ENCODE data around the gene RESP18.

Gene RESP18

DNA sequence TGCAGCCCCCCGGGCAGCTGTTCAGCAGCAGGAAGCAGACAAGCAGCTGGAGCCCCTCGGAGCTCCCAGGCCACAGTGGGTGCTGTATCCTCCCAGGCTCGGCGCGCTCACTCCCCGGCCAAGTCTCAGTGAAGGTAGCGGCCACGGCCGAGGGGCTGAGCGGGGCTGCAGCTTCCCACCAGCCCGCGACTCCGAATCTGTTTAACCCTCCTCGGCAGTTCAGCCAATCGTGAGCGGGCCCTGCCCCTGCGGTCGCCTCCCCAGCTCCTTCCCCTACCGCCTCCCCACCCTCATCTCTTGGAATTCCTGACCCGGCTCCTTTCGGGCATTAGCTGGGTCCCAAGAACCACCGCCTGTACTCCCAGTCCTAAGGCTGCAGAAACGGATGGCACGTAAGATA is at the start of gene RESP18:
Gene RESP18, minus strand, starts transcription at position 203 of the 400 bp plus-strand sequence.
- no peak for DNase-seq

DNA sequence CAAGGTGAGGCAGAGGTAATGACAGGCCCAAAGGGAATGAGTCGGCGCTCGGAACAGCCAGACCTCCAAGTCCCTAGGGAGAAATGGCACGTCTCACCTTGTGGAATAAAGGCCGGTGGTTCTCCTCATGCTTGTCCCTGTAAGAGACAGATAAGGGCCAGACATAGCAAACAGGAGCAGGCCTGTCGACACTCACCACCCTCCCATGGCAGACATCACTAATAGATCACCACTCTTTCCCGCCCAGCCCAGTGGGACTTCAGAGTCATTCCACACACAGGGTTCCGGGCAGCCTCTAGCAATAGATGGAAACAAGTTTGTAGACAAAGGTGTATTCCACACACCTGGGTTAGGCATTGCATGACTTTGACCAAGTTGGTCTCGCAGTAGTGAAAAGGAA is 48.9 kb upstream of the RESP18 start:
- DNase-seq: no peak

DNA sequence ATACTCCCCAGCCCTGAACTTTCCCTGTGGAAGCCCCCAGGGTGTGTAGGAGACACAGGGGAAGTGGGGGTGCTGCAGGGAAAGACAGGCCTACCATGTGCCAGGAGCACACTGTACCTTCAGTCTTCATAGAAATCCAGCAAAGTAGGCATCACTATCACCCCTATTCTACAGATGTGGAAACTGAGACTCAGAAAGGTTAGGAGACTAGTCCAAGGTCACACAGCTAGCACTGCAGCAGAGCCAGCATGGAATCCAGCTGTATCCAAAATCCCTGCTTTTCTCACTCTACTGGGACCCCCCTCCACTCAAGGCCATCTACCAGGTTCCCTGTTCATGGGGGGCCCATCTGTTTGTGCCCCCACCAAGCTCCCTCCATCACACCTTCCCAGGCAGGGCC is 48.4 kb upstream of the RESP18 start:
- no peak for DNase-seq

DNA sequence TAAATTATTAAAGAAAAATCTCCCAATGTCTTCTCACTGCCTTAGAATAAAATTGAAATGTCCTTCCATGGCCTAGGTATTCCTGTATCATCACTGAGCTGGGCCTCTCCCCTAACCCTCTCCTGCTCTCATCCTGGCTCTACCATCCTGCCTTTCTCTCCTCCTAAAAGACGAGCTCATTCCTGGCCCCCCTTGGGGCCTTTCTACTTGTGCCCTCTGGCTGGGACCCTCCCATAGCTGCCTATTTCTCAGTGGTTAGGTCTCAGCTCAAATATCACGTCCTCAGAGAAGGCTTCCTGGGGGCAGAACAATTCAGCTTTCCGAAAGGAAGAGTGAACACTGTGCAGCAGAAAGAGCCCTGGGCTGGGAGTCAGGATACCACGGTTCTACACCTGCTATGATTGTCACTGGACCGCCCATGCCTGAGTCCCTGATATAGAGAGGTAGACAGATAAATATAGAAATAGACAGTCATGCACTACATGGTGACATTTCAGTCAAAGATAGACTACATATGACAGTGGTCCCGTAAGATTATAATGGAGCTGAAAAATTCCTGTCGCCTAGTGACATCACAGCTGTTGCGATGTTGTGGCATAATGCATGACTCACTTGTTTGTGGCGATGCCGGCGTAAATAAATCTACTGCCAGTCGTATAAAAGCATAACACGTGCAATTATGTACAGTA is 45.8 kb upstream of the RESP18 start:
- DNase-seq: no peak

DNA sequence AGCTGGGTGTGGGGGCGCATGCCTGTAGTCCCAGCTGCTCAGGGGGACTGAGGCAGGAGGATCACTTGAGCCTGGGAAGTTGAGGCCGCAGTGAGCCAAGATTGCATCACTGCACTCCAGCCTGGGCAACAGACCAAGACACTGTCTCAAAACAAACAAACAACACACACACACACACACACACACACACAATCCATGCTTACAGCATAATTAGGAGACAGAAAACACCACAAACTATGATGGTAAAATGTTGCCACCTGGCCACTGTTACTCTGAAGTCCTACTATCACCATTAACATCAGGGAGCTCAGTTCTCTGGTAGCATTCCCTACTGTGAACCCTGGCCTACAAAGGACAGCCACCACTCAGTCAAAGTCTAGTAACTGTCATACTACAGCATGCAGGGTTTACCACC is 36.9 kb upstream of the RESP18 start:
- DNase-seq: peak; percentile 28

DNA sequence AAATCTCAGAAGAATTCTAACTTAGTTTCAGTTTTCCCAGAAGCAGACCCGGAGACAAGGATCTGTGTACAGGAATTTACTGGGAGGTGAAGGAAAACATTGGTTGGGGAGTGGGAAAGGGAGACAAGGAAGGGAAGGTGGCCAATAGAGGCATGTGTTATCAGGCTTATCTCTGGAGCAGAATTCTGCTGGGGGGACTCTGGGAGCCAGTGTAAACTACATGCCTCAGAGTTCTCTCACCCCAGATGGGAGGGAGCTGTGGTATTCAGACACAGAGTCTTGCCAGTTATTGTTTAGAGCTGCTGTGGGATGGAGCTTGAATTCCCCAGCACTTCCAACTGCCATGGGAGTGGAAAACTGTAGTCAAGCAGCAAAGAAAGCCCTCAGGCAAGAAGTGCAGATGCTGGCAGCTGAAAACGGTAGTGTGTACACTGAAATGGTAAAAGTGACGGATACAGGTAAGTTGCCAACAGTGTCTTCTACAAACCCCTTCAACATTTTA is 36.2 kb upstream of the RESP18 start:
- DNase-seq: no peak

DNA sequence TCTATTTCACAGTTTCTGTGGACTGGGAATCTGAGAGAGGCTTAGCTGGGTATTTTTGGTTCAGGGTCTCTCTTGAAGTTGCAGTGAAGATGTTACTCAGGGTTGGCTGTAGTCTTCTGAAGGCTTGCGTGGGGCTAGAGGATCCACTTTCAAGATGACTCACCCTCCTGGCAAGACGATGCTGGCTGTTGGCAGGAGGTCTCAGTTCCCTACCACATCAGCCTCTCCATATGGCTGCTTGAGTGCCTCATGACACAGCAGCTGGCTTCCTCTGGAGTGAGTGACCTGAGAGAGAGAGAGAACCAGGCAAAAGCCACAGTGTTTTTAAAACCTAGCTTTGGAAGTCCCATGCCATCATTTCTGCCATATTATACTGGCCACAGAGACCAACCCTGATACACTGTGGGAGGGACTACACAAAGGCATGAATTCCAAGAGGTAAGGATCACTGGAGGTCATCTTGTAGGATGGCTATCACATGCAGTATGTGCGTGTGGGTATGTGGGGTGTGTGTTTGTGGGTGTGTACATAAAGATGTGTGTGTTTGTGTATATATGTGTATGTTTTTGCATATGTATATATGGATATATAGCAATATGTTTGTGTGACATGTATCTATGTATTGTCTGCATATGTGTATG is 30.1 kb upstream of the RESP18 start:
- DNase-seq: no peak

DNA sequence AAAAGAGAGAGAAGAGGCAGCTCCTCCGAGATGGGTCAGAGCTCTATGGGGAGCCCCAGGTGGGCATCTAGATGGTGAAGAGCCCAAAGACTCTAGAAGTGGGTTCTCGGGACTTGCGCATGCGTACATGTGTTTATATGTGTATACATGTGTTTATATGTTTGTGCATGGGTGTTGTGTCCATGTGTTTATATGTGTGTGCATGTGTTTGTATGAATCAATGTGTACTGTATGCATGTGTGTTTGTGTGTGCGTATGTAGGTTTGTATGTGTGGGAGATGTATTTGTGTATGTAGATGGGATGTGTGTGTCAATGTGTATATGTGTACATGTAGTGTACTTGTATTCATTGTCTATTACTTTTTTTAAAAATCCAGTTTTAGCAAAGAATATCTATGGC is 29.5 kb upstream of the RESP18 start:
- no peak for DNase-seq

DNA sequence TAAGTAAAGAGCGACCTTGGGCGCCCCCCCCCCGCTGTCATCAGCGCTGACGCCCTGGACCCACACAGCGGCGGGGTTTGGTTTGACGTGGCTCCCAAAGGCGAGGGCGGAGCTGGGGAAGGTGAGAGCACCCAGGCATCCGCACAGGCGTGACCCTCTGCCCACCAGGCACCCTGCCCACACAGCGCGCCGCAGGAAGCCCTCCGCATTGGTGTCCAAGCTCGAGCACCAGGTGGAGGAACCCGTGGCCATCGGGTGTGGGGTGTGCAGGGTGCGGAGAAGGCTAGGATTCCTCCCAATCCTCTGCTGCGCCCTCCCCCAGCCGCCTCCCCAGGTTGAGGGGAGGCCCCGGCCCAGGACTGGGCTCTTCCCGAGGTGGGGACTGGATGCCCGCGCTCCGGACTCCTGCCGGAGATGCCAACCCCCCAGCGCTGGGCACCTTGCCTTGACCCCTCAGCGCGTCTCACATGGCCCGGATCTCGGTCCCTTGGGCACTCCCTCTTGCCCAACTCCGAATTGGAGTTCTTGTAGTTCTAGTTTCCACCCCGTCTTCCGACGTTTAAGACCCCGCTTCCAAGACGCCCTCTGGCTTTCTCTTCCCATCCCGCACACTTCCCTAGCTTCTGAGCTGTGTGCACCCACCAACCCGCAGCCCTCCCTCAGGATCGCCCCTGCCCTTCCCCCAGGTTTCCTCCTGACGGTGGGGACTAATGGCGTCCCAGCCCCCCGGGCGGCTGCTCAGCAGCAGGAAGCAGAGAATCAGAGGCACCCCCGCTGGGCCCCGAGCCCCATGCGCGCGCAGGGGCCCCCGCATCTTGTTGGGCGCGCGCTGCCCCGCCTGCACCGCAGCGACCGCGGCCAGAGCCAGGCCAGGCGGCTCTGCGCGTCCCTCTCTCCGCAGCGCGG is 25.9 kb upstream of the RESP18 start:
- DNase-seq: no peak

DNA sequence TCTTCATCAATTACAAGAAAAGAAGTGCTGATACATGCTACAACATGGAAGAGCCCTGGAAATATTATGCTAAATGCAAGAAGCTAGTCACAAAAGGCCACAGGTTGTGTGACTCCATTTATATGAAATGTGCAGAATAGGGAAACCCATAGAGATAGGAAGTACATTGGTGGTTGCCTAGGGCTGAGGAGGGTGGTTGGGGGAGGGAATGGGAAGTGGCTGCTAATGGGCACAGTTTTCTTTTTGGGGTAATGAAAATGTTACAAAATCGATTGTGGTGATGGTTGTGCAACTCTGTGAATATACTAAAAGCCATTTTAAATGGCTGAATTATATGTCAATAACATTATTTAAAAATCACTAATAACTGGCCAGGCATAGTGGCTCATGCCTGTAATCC is 24.3 kb upstream of the RESP18 start:
- DNase-seq: no peak

DNA sequence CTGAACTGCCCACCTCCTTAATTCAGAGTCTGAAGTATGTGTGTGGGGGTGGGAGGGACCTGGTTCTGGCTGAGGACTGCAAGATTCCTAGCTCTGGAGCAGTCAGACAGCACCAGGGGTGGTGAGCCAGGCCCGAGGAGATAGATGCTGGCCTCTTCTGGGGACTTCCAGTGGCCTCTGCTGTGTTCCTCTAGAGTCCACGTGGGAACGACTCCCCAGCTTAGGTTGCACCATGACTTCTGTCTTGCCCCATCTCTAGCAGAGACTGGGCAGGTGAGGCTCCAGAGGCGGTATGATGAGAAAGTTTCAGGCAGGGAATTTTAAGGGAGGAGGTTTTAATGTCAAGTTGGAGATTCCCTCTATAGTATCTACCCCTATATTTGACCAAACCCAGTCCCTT is 22.0 kb upstream of the RESP18 start:
- no peak for DNase-seq

DNA sequence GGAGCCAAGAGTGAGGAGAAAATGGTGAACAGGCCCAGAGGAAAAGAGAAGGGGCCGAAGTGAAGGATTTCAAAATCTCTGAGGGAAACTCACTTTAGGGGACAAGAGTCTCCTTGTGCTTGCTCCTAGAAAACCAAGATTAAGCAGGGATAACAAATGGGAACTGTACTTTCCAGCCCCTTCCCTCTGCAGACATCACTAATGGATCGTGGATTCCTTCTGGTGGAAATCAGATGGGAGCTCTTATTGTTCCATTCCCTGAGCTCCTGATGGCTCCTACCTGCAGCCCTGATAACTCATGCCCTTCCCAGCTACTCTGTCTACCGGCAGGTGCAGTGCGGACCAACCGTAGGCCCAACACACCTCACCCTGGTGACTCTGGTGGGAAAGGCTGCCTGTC is 20.6 kb upstream of the RESP18 start:
- no peak for DNase-seq

DNA sequence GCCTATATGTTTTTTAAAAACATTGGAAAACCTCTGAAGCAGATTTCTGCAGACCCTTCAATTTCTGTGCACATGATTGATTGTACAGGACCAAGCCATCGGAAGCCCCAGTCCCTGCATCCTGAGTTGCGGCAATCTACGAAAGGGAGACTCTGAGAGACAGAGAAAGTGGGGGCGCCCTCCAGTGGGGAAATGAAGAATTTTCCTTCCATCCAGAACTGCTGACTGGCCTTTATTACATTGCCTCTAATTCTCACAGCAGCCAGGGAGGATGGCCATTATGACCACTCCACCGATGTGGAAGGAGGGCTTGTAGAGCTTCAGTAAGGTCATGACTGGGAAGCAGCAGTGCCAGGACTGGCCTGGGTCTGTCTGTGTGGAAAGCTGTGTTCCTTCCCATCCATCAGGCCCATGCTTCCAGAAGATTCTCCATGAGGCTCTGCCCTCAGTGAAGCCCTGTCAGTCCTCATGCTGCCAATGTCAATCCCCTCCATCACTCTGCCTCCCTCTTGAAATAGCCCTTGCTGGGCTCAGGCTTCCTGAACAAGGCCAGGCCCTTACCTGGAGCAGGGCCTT is 20.0 kb upstream of the RESP18 start:
- DNase-seq: peak; percentile 86

DNA sequence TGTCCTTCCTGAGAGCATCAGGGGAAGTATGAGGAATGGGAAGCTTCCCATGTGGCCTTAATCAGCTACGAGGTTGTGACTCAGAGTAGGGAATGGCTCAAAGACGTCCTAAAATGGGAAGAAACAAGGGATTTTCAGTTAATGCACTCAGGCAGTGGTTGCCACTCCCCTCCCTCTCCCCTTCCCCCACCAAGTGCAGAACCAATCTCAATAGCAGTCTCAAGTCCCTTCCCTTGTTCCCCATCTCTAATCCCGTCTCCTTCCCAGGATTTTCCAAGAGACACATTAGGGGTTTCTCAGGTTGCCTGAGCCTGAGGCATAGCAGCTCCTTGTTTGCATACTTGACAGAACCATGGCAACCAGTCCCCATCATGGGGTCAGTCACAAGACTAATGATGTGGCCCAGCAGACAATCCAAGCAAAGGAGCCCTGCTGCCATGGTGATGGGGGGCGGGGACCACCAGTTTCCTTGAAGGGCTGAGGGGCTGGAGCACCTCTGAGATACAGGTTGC is 18.2 kb upstream of the RESP18 start:
- DNase-seq: no peak

DNA sequence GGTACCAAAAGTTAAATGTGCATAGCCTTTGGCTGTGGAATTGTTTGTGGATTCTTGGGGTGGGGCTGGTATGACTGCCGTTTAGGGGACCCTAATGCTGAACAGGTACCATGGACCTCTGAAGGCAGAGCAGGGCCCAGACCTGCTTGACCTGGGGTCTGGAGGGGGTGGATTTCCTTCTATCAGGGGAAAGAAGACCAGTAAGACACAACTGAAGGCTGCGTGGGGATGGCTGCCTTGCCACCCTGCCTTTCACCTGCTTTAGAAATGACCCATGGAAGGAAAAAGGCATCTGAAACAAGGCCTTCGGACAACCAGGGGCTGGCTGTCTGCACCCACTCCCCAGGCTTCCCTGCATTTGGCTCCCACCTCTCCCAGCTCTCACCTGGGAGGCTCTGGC is 17.7 kb upstream of the RESP18 start:
- no peak for DNase-seq

DNA sequence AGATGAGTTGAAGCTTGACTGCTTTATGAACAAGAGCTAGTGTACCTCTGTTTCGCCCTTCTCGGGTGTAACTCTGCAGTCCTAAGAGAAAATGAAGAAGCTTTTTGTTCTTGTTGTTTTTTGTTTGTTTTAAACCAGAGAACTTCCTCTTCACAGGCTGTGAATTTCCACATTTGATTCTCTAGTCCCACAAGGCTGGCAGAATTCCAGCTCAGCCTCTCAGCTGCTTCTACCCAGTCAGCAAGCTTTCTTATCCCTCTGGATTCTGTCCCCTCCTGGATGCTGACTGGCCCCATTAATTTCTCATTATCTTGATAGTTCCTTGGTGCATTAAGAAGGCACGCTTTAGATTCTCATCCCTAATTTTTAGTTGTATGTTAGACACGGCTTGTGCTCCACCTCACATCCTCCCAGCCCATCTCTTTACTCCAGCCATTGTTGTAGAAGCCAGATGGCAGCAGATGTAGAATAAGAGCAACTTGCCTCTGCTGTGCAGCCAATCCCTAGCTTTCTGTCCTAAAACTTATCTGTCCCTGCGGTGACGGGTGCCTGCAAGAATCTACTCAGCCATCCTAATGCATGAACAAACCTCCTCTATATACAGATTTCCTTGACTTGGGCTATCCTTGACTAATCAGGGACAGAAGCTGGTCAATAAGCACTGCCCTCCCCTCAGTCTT is 12.3 kb upstream of the RESP18 start:
- DNase-seq: no peak

DNA sequence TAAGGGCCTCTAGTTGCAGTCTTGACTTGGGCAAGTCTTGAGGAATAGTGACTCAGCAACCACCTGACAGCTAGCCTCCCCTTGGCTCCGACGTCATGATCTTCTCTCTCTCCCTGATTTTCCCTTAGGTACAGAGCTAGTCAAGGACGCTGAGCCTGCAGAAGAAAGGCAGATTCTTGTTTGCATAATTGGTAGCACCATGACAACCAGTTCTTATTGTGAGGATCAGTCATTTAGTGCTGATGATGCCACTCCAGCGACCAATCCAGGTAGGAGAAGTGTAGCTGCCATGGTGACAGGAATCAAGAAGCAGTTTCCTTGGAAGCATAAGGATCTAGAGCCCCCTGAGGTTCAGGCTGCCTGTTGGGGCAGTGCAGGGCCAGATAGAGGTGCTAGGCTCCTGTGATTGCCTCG is 2.8 kb upstream of the RESP18 start:
- DNase-seq: no peak

DNA sequence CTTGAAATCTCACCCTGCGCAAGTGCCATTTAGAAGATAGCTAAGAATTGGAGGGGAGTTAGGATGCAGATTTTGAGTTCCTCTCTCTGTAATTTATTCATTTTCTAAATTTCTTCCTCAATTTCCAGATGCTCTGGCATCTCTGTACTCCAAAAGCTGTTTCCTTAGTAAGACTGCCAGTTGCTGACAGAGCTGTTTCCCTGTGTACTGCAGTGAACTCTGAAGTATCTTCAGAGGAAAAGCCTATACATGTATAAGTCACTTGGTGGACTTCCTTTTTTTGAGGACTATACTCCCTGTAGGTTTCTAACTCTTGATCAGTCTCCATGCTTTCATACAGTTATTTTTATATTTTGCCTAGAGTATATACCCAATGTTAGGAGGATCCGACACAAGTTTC is 1.5 kb upstream of the RESP18 start:
- no peak for DNase-seq

DNA sequence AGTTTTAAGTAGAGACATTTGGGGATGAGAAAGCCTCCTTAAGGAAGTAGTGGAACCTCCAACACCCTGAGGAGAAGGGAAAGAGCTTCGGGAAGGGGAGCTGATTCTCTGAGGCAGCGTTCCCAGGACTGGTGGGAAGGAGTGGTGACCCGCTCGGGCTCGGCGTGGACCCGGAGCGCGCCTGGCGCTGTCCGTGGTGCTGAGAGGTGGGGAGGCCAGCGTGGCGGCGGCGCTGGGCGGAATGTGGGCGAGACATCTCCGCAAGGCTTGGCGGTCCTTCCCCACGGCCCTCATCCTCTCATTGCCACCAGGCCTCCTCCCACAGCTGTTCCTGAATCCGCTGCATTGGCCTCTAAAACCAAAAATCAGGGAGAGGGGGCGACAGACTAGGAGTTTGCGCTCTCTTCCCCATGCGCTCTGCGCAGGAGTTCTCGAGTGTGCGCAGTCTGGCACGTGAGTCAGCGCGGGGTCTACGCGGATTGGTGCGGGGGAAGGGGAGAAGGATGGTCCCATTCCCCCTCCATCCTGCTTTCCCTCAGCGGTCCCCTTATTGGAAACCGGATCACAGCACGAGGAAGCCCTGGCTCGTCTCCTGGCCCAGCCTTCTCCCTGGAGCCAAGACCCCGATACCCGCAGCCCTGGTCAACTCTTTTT is 857 bp downstream of the RESP18 start:
- DNase-seq: no peak

DNA sequence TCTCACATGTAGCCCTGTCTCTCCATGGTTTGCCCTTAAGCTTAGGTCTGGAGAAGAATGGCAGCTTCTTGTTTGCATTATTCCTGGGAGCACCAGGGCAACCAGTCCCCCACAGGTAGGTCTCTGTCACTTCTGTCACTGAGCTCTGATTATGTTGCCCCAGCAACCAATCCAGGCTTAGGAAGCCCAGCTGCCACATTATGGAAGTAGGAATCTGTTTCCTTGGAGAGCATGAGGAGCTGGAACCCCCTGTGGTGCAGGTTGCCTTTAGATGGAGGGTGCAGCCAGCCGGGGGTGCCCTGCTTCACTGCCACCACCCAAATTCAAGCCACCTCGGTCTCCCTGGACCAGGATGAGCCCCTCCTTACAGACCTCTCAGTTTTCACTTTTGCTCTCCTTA is 4.8 kb downstream of the RESP18 start:
- no peak for DNase-seq

DNA sequence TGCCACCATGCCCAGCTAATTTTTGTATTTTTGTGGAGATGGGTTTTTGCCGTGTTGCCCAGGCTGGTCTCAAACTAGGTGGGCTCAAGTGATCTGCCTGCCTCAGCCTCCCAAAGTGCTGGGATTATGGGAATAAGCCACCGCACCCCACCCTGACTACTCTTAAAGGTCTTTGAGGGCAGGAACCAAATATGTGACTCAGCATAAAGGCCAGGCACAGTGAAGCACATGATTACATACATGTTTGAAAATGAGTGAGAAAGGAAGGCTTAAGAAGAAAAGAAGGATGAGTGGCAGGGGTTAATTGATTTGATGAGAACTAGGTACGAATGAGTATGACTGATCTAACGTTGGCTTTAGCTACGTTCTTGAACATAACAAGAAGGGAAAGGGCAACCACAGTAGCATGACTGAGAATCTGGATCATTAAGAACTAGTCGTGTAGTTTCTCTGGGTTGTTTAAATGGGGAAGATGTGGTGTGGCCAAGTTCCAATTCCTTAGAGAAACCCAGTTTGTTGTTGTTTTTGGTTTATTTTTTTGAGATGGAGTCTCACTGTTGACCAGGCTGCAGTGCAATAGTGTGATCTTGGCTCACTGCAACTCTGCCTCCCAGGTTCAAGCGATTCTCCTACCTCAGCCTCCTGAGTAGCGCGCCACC is 6.8 kb downstream of the RESP18 start:
- no peak for DNase-seq

Measured in activated effector memory CD4-positive, alpha-beta T cell treated with anti-CD3 and anti-CD28 coated beads, Interleukin-2, amount 50 U/mL, for 16 hours (primary cell).